Right atrium auricular region (tissue), 2 donors: ENCODE data around the gene SLC31A1. TPM values are rescaled to one million over a fixed set of nuclear protein-coding genes. Genes with fewer than 3 reads are reported as not detected.

Experiments used
- DNase-seq: peaks from one replicate; pipeline ENCODE4 v3.0.0-alpha.2; 2019; ENCODE audit warnings: low spot score
- H3K27ac ChIP-seq, 2 donors: fragments of 200-600 bp; sonication (generic); 1 replicate in 1 of 2; 2 replicates in 1 of 2; pipeline ENCODE4 v1.5.1; 2016 to 2019
- H3K27me3 ChIP-seq, 2 donors: fragments of 200-600 bp; sonication (generic); one replicate each; pipeline versions ENCODE4 v1.5.1 to v1.6.0; 2017 to 2019
- H3K36me3 ChIP-seq: fragments of 200-600 bp; sonication (generic); one replicate; pipeline ENCODE4 v1.5.1; 2016
- H3K4me1 ChIP-seq, 2 donors: fragments of 200-600 bp; sonication (generic); one replicate each; pipeline versions ENCODE4 v1.5.1 to v1.6.0; 2017 to 2019
- H3K4me3 ChIP-seq, 2 donors: fragments of 200-600 bp; sonication (generic); 1 replicate in 1 of 2; 2 replicates in 1 of 2; pipeline ENCODE4 v1.5.1; 2017 to 2019; ENCODE audit warnings: mild to moderate bottlenecking in 1 of 2, moderate library complexity in 1 of 2
- H3K9me3 ChIP-seq, 2 donors: fragments of 200-600 bp; sonication (generic); one replicate each; pipeline ENCODE4 v1.5.1; 2019
- total RNA-seq, 2 donors: library from RNA; depleted of rRNA; stranded (reverse); fragments of >200 nt; gene quantifications; one replicate each; pipeline ENCODE4 v1.1.0, GENCODE V29; 2016
- TF ChIP-seq, protein P1 (sequence below), 2 donors: fragments of 200-600 bp; sonication (generic); IDR thresholded peaks; one replicate each; pipeline ENCODE4 v1.5.1; 2019; ENCODE audit warnings: antibody characterized with exemption in 2 of 2

The SLC31A1 gene
- total RNA-seq, 2 donors from 2014 or later: 10.0 to 11.1 TPM

DNA sequence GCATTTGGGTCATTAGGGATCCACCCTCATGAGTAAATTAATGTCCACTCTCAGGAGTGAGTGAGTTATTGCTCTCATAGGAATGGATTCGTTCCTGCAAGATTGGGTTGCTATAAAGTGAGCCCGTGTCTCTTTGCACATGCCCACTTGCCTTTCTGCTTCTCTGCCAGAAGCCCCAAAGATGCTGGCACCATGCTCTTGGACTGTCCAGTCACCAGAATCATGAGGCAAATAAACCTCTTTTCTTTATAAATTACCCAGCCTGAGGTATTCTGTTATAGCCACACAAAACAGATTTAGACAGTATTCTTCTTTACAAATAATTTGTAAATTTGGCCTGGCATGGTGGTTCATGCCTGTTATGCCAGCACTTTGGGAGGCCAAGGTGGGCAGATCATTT is 29.5 kb downstream of the SLC31A1 start:
- TF ChIP-seq, protein P1, sequence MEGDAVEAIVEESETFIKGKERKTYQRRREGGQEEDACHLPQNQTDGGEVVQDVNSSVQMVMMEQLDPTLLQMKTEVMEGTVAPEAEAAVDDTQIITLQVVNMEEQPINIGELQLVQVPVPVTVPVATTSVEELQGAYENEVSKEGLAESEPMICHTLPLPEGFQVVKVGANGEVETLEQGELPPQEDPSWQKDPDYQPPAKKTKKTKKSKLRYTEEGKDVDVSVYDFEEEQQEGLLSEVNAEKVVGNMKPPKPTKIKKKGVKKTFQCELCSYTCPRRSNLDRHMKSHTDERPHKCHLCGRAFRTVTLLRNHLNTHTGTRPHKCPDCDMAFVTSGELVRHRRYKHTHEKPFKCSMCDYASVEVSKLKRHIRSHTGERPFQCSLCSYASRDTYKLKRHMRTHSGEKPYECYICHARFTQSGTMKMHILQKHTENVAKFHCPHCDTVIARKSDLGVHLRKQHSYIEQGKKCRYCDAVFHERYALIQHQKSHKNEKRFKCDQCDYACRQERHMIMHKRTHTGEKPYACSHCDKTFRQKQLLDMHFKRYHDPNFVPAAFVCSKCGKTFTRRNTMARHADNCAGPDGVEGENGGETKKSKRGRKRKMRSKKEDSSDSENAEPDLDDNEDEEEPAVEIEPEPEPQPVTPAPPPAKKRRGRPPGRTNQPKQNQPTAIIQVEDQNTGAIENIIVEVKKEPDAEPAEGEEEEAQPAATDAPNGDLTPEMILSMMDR (IDR thresholded peaks at IDR 0.05): no peak
- H3K27ac ChIP-seq: no peak overlapping the region
- no peak overlapping the region for H3K4me3 ChIP-seq
- no peaks in the 10 kb centered on the region for H3K36me3 ChIP-seq
- no peaks in the 10 kb centered on the region for H3K4me1 ChIP-seq
- no peaks in the 10 kb centered on the region for H3K27me3 ChIP-seq
- no peaks in the 10 kb centered on the region for H3K9me3 ChIP-seq
- no peak for DNase-seq

DNA sequence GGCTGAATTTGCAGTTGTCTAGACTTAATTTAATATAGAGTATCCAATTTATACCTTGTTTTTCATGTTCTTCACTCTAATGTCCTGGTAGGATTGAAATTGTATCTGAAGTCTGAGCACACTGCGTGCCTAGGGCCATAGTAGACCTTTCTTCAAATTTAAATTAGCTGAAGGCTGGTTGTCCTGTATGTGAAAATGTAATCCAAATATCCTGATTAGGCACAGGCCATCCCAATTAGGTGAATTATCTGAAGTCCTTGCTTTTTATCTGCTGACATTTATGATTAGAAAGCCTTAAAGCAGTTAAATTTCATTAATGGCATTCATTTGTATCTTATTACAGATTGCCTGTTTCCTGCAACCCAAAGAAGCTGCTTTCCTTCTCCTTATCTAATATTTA is 33.6 kb downstream of the SLC31A1 start:
- no peak for DNase-seq
- Histone ChIP-seq H3K27me3 (no peaks in the 10 kb centered on the region), H3K4me1 (no peaks in the 10 kb centered on the region), H3K27ac (no peak overlapping the region), H3K9me3 (no peaks in the 10 kb centered on the region), H3K4me3 (no peak overlapping the region), H3K36me3 (peaks cover 27% of the 10 kb centered on the region)
- TF ChIP-seq, protein P1 (IDR thresholded peaks at IDR 0.05): no peak

DNA sequence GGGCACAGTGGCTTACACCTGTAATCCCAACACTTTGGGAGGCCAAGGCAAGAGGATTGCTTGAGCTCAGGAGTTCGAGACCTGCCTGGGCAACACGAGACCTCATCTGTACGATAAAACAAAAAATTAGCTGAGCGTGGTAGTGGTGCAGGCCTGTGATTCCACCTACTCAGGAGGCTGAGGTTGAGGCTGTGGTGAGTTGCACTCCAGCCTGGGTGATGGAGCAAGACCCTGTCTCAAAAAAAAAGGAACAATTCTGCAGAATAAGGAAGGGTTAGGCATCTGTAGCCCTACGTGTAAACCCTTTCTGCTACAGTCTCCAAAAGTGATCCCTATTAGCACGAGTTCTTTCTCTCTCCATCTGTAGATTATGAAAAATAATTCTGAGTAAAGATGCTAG is 34.1 kb downstream of the SLC31A1 start:
- Histone ChIP-seq H3K9me3 (no peaks in the 10 kb centered on the region), H3K27ac (no peak overlapping the region), H3K4me1 (no peaks in the 10 kb centered on the region), H3K4me3 (no peak overlapping the region), H3K27me3 (no peaks in the 10 kb centered on the region), H3K36me3 (peaks cover 31% of the 10 kb centered on the region)
- TF ChIP-seq, protein P1 (IDR thresholded peaks at IDR 0.05): no peak
- DNase-seq: no peak

DNA sequence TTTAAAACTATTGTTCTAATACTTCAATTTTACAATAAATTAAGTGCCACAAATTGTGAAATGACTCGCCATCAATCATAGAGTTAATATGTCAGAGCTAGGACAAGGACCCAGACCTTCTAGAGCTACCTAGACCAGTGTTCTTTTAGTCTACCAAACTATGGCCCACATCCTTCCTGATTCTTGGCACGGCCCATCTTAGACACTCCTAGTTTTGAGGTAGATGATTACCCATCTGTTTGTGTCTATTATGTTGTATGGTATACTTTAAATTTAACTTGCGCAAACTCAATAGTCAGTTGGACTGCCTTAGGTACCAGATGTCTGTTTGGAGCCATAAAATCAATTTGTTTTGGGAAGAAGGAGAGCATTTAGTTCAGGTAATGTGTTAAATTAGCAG is 36.5 kb downstream of the SLC31A1 start:
- Histone ChIP-seq H3K9me3 (no peaks in the 10 kb centered on the region), H3K4me1 (no peaks in the 10 kb centered on the region)
- TF ChIP-seq, protein P1 (IDR thresholded peaks at IDR 0.05): no peak

DNA sequence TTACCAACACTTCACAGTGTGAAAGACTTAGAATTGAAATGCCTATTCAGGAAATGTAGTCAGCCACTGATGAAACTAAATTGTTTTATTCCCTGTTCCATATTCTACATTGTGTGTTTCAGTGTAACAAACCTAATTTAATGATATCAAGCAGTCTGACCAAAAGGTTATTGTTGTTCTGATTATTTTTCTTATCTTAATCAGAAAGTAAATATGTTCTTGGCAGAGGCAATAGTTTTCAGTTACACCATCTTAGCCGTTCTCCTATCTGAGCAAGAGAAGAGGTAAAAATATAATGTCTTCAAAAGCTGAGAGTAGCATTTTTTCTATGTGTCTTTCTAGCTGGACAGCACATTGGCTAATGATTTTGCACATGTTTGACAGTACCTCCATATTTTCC is 36.9 kb downstream of the SLC31A1 start:
- H3K36me3 ChIP-seq: peaks cover 48% of the 10 kb centered on the region

More for the DNA sequence above, 36.5 kb downstream of the SLC31A1 start:
- Histone ChIP-seq H3K27me3 (no peaks in the 10 kb centered on the region), H3K4me3 (no peak overlapping the region), H3K27ac (no peak overlapping the region), H3K36me3 (peaks cover 48% of the 10 kb centered on the region)
- DNase-seq: no peak

More for the DNA sequence above, 36.9 kb downstream of the SLC31A1 start:
- Histone ChIP-seq H3K27ac (no peak overlapping the region), H3K4me3 (no peak overlapping the region), H3K4me1 (no peaks in the 10 kb centered on the region), H3K9me3 (no peaks in the 10 kb centered on the region), H3K27me3 (no peaks in the 10 kb centered on the region)
- TF ChIP-seq, protein P1 (IDR thresholded peaks at IDR 0.05): no peak
- no peak for DNase-seq
